H9 (cell line): ENCODE data around the gene CWH43. TPM values are rescaled to one million over a fixed set of nuclear protein-coding genes. Genes with fewer than 3 reads are reported as not detected.

Experiments used
- DNase-seq: peaks from one replicate; pipeline ENCODE4 v3.0.0-alpha.2; 2017
- H2AFZ ChIP-seq: one replicate; pipeline ENCODE4 v1.6.1; 2013; ENCODE audit warnings: mild to moderate bottlenecking, low read length, control low read depth, moderate library complexity
- H2AK5ac ChIP-seq: 2 replicates; pipeline ENCODE4 v1.6.1; 2013; ENCODE audit warnings: low read length, control low read depth, mixed read lengths; ENCODE audit not compliant: insufficient read length
- H2BK120ac ChIP-seq: one replicate; pipeline ENCODE4 v1.6.1; 2013; ENCODE audit warnings: low read depth, mild to moderate bottlenecking, low read length, control low read depth, inconsistent platforms; ENCODE audit not compliant: poor library complexity, severe bottlenecking
- H2BK12ac ChIP-seq: 2 replicates; pipeline ENCODE4 v1.6.1; 2013; ENCODE audit warnings: low read length, control low read depth, mixed read lengths, low read depth; ENCODE audit not compliant: insufficient read length
- H2BK15ac ChIP-seq: 2 replicates; pipeline ENCODE4 v1.6.1; 2013; ENCODE audit warnings: low read depth, low read length, control low read depth
- H2BK20ac ChIP-seq: one replicate; pipeline ENCODE4 v1.6.1; 2013; ENCODE audit warnings: low read depth, mild to moderate bottlenecking, low read length, control low read depth, inconsistent platforms; ENCODE audit not compliant: poor library complexity, severe bottlenecking
- H2BK5ac ChIP-seq: 2 replicates; pipeline ENCODE4 v1.6.1; 2013; ENCODE audit warnings: low read length, control low read depth, mixed read lengths; ENCODE audit not compliant: insufficient read length
- H3K14ac ChIP-seq: 2 replicates; pipeline ENCODE4 v1.6.1; 2013; ENCODE audit warnings: low read length, control low read depth; ENCODE audit not compliant: insufficient read depth
- H3K18ac ChIP-seq: 2 replicates; pipeline ENCODE4 v1.6.1; 2013; ENCODE audit warnings: low read depth, mild to moderate bottlenecking, mixed read lengths, low read length, control low read depth; ENCODE audit not compliant: insufficient read length
- H3K23ac ChIP-seq: 2 replicates; pipeline ENCODE4 v1.6.1; 2013; ENCODE audit warnings: low read length, control low read depth, mixed read lengths, low read depth; ENCODE audit not compliant: insufficient read length
- H3K23me2 ChIP-seq: 2 replicates; pipeline ENCODE4 v1.6.1; 2013; ENCODE audit warnings: low read depth, mild to moderate bottlenecking, mixed read lengths, low read length, control low read depth; ENCODE audit not compliant: insufficient read length, poor library complexity, severe bottlenecking
- H3K27ac ChIP-seq: 2 replicates; pipeline ENCODE4 v1.5.1; 2013; ENCODE audit warnings: low read length, control low read depth, mixed read lengths, low read depth; ENCODE audit not compliant: insufficient read length
- H3K27me3 ChIP-seq: 2 replicates; pipeline ENCODE4 v1.6.1; 2013; ENCODE audit warnings: low read length, control low read depth, inconsistent platforms; ENCODE audit not compliant: insufficient read depth
- H3K4ac ChIP-seq: 2 replicates; pipeline ENCODE4 v1.6.1; 2013; ENCODE audit warnings: low read depth, mild to moderate bottlenecking, control low read depth, inconsistent platforms, low read length, moderate library complexity
- H3K4me1 ChIP-seq: 2 replicates; pipeline ENCODE4 v1.6.1; 2013; ENCODE audit warnings: low read length, control low read depth, inconsistent platforms; ENCODE audit not compliant: insufficient read depth
- H3K4me2 ChIP-seq: 2 replicates; pipeline ENCODE4 v1.6.1; 2013; ENCODE audit warnings: low read length, control low read depth, mixed read lengths; ENCODE audit not compliant: insufficient read length, insufficient read depth
- H3K56ac ChIP-seq: 2 replicates; pipeline ENCODE4 v1.6.1; 2013; ENCODE audit warnings: low read depth, mild to moderate bottlenecking, mixed read lengths, low read length, control low read depth; ENCODE audit not compliant: insufficient read length
- H3K79me1 ChIP-seq: 2 replicates; pipeline ENCODE4 v1.6.1; 2013; ENCODE audit warnings: low read depth, mild to moderate bottlenecking, moderate library complexity, low read length, control low read depth, inconsistent platforms; ENCODE audit not compliant: insufficient read depth, poor library complexity, severe bottlenecking
- H3K79me2 ChIP-seq: 2 replicates; pipeline ENCODE4 v1.6.1; 2013; ENCODE audit warnings: low read length, control low read depth, inconsistent platforms; ENCODE audit not compliant: insufficient read depth
- H3K9ac ChIP-seq: 2 replicates; pipeline ENCODE4 v1.6.1; 2013; ENCODE audit warnings: low read length, control low read depth, mixed read lengths; ENCODE audit not compliant: insufficient read length; ENCODE audit errors: extremely low read depth
- H3K9me3 ChIP-seq: one replicate; pipeline ENCODE4 v1.6.1; 2013; ENCODE audit warnings: low read depth, low read length, inconsistent platforms; ENCODE audit not compliant: control insufficient read depth
- H3T11ph ChIP-seq: one replicate; pipeline ENCODE4 v1.6.1; 2013; ENCODE audit warnings: mild to moderate bottlenecking, low read length, control low read depth, inconsistent platforms
- H4K20me1 ChIP-seq: one replicate; pipeline ENCODE4 v1.6.1; 2013; ENCODE audit not compliant: control insufficient read depth, insufficient read length, insufficient read depth
- H4K5ac ChIP-seq: 2 replicates; pipeline ENCODE4 v1.6.1; 2013; ENCODE audit warnings: low read depth, mild to moderate bottlenecking, mixed read lengths, low read length, control low read depth; ENCODE audit not compliant: insufficient read length
- H4K8ac ChIP-seq: replicated peaks from 2 replicates; pipeline ENCODE4 v1.6.1; 2013; ENCODE audit warnings: low read length, control low read depth, mixed read lengths, low read depth; ENCODE audit not compliant: insufficient read length
- H4K91ac ChIP-seq: 2 replicates; pipeline ENCODE4 v1.6.1; 2013; ENCODE audit warnings: low read depth, mild to moderate bottlenecking, moderate library complexity, mixed read lengths, low read length, control low read depth; ENCODE audit not compliant: insufficient read length
- H3K27ac Mint-ChIP-seq, 3 experiments: 2 replicates in 2 of 3; 3 replicates in 1 of 3; pipeline ENCODE4 v1.8.0; 2020 to 2021; ENCODE audit warnings: mixed read lengths in 3 of 3, mild to moderate bottlenecking in 1 of 3, moderate library complexity in 1 of 3
- H3K27me3 Mint-ChIP-seq: 2 replicates; pipeline ENCODE4 v1.8.0; 2021; ENCODE audit warnings: low read depth, mild to moderate bottlenecking, moderate library complexity, mixed read lengths
- H3K36me3 Mint-ChIP-seq, 3 experiments: 2 replicates in 2 of 3; 3 replicates in 1 of 3; pipeline ENCODE4 v1.8.0; 2020 to 2021; ENCODE audit warnings: low read depth in 3 of 3, mixed read lengths in 3 of 3; ENCODE audit not compliant: insufficient read depth in 1 of 3
- H3K4me1 Mint-ChIP-seq, 2 experiments: 2 replicates each; pipeline ENCODE4 v1.8.0; 2020; ENCODE audit warnings: mixed read lengths in 2 of 2
- H3K4me3 Mint-ChIP-seq, 2 experiments: 2 replicates in 1 of 2; 3 replicates in 1 of 2; pipeline ENCODE4 v1.8.0; 2020 to 2021; ENCODE audit warnings: mild to moderate bottlenecking in 2 of 2, mixed read lengths in 2 of 2, moderate library complexity in 1 of 2
- H3K9me3 Mint-ChIP-seq, 2 experiments: 2 replicates in 1 of 2; 3 replicates in 1 of 2; pipeline ENCODE4 v1.8.0; 2020; ENCODE audit warnings: mild to moderate bottlenecking in 2 of 2, mixed read lengths in 2 of 2, moderate library complexity in 1 of 2
- WGBS: extraction: QIAGEN DNeasy Blood & Tissue Kit; methylation state at CpG from one replicate; pipeline ENCODE4 v1.1.7; 2013; ENCODE audit warnings: missing lambda C conversion rate, low lambda C conversion rate, mixed read lengths; ENCODE audit not compliant: insufficient read length; ENCODE audit errors: extremely low coverage; 5-methylcytosine and 5-hydroxymethylcytosine counted together
- total RNA-seq: library from RNA; stranded (reverse); gene quantifications from 2 replicates; pipeline ENCODE4 v1.2.1, GENCODE V29; 2021
- TF ChIP-seq, protein P1 (sequence below): fragments of 200-600 bp; sonication (generic); conservative IDR thresholded peaks from 3 replicates; pipeline ENCODE4 v1.8.0; 2021; ENCODE audit warnings: antibody characterized with exemption, mild to moderate bottlenecking

CWH43 gene
- total RNA-seq, 1 experiment from 2014 or later = not detected

DNA sequence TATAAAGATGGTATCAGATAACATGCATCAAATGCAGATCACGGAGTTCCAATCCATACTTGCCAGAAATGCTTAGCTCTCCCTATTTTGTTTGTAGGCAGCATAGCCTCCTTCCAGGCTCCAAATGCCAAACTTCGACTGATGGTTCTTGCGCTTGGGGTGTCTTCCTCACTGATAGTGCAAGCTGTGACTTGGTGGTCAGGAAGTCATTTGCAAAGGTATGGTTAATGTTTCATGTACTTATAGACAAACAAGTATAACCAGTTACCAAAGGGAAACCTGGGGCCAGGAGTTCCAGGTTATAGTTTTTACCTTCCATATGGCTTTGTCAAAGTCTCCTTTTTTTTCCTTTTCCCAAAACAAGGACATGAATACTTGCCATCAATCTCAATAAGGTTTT lies 5.3 kb downstream of the CWH43 start:
- peaks cover 60 to 68% of the 10 kb centered on the region in 2 experiments for H3K9me3 Mint-ChIP-seq

More for the DNA sequence above, 5.3 kb downstream of the CWH43 start:
- WGBS = no CpG with 5 or more reads among the region's 3 CpGs
- Histone ChIP-seq H3K9me3 (peaks cover 43% of the 10 kb centered on the region), H3K23me2 (no peaks in the 10 kb centered on the region), H2AK5ac (no peak overlapping the region), H4K5ac (no peak overlapping the region), H3K27ac (no peak overlapping the region), H4K8ac (no peak overlapping the region), H3K4me1 (no peaks in the 10 kb centered on the region), H3K79me2 (no peaks in the 10 kb centered on the region), H2BK5ac (no peak overlapping the region), H3K27me3 (peaks cover 8% of the 10 kb centered on the region; the same call in 1 of the 2 replicates), H3K79me1 (no peaks in the 10 kb centered on the region), H2AFZ (no peak overlapping the region), H2BK15ac (no peak overlapping the region), H2BK12ac (no peak overlapping the region), H3K18ac (no peak overlapping the region), H3K4ac (no peak overlapping the region), H3K56ac (no peak overlapping the region), H3K14ac (no peak overlapping the region), H2BK120ac (no peak overlapping the region), H3K23ac (no peak overlapping the region), H3K4me2 (no peak overlapping the region), H4K20me1 (no peaks in the 10 kb centered on the region), H3T11ph (no peak overlapping the region), H3K9ac (no peak overlapping the region), H4K91ac (no peak overlapping the region), H2BK20ac (no peak overlapping the region)
- DNase-seq = no peak
- Mint-ChIP-seq H3K36me3 (peaks cover 0 to 6% (median 4%) of the 10 kb centered on the region in 3 experiments; a peak in 5 of 7 replicates), H3K4me3 (no peak overlapping the region), H3K27me3 (peaks cover 30% of the 10 kb centered on the region), H3K27ac (no peak overlapping the region), H3K4me1 (no peaks in the 10 kb centered on the region)
- TF ChIP-seq, protein P1, sequence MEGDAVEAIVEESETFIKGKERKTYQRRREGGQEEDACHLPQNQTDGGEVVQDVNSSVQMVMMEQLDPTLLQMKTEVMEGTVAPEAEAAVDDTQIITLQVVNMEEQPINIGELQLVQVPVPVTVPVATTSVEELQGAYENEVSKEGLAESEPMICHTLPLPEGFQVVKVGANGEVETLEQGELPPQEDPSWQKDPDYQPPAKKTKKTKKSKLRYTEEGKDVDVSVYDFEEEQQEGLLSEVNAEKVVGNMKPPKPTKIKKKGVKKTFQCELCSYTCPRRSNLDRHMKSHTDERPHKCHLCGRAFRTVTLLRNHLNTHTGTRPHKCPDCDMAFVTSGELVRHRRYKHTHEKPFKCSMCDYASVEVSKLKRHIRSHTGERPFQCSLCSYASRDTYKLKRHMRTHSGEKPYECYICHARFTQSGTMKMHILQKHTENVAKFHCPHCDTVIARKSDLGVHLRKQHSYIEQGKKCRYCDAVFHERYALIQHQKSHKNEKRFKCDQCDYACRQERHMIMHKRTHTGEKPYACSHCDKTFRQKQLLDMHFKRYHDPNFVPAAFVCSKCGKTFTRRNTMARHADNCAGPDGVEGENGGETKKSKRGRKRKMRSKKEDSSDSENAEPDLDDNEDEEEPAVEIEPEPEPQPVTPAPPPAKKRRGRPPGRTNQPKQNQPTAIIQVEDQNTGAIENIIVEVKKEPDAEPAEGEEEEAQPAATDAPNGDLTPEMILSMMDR = no peak
